GM23338 (cell line): Measurements from ENCODE around the gene LTBP2. TPM values are rescaled to one million over a fixed set of nuclear protein-coding genes. Genes with fewer than 3 reads are reported as not detected.

Source experiments
- ATAC-seq: fragments of 200-7000 bp; cut with Tn5 transposase; 3 replicates; pipeline ENCODE4 v1.9.1; 2020
- DNase-seq: peaks from one replicate; pipeline ENCODE4 v3.0.0-alpha.2; 2015; ENCODE audit warnings: low spot score
- H2AFZ ChIP-seq: fragments of 200-600 bp; sonication (generic); 2 replicates; pipeline ENCODE4 v1.8.0; 2016; ENCODE audit warnings: antibody characterized with exemption, mild to moderate bottlenecking, moderate library complexity
- H3F3A ChIP-seq: fragments of 200-600 bp; sonication (generic); replicated peaks from 2 replicates; pipeline ENCODE4 v1.8.0; 2017; ENCODE audit warnings: antibody characterized with exemption, mixed run types, low read depth
- H3K27ac ChIP-seq: fragments of 200-600 bp; sonication (generic); 2 replicates; pipeline ENCODE4 v1.6.1; 2016; ENCODE audit warnings: low read depth
- H3K27me3 ChIP-seq: fragments of 200-600 bp; sonication (generic); 2 replicates; pipeline ENCODE4 v1.8.0; 2016; ENCODE audit warnings: mild to moderate bottlenecking, mixed run types, moderate library complexity; ENCODE audit not compliant: insufficient read depth
- H3K36me3 ChIP-seq: fragments of 200-600 bp; sonication (generic); 2 replicates; pipeline ENCODE4 v1.8.0; 2016; ENCODE audit warnings: mild to moderate bottlenecking; ENCODE audit not compliant: insufficient read depth
- H3K4me1 ChIP-seq: fragments of 200-600 bp; sonication (generic); 2 replicates; pipeline ENCODE4 v1.8.0; 2016; ENCODE audit warnings: mild to moderate bottlenecking, moderate library complexity; ENCODE audit not compliant: insufficient read depth
- H3K4me2 ChIP-seq: fragments of 200-600 bp; sonication (generic); 2 replicates; pipeline ENCODE4 v1.7.1; 2017; ENCODE audit warnings: mixed run types
- H3K4me3 ChIP-seq: fragments of 200-600 bp; sonication (generic); 2 replicates; pipeline ENCODE4 v1.6.1; 2016; ENCODE audit warnings: mixed run types
- H3K79me2 ChIP-seq: fragments of 200-600 bp; sonication (generic); replicated peaks from 2 replicates; pipeline ENCODE4 v1.8.0; 2017; ENCODE audit warnings: mild to moderate bottlenecking; ENCODE audit not compliant: insufficient read depth
- H3K9me2 ChIP-seq: fragments of 200-600 bp; sonication (generic); 2 replicates; pipeline ENCODE4 v1.8.0; 2017; ENCODE audit not compliant: insufficient read depth
- H4K20me1 ChIP-seq: fragments of 200-600 bp; sonication (generic); replicated peaks from 2 replicates; pipeline ENCODE4 v1.8.0; 2017; ENCODE audit warnings: mild to moderate bottlenecking; ENCODE audit not compliant: insufficient read depth
- H3K27ac Mint-ChIP-seq: 2 replicates; pipeline ENCODE4 v1.8.0; 2020; ENCODE audit warnings: inconsistent platforms, mild to moderate bottlenecking, moderate library complexity, mixed read lengths
- H3K27me3 Mint-ChIP-seq: 3 replicates; pipeline ENCODE4 v1.8.0; 2022; ENCODE audit warnings: low read depth, mild to moderate bottlenecking, moderate library complexity, mixed read lengths, inconsistent platforms; ENCODE audit not compliant: insufficient read depth, poor library complexity
- H3K36me3 Mint-ChIP-seq: 3 replicates; pipeline ENCODE4 v1.8.0; 2021; ENCODE audit warnings: low read depth, mild to moderate bottlenecking, inconsistent platforms, moderate library complexity, mixed read lengths
- H3K4me1 Mint-ChIP-seq: 3 replicates; pipeline ENCODE4 v1.8.0; 2020; ENCODE audit warnings: mild to moderate bottlenecking, inconsistent platforms, mixed read lengths
- H3K4me3 Mint-ChIP-seq: 3 replicates; pipeline ENCODE4 v1.8.0; 2021; ENCODE audit warnings: moderate library complexity, mild to moderate bottlenecking, inconsistent platforms, mixed read lengths
- H3K9me3 Mint-ChIP-seq: 3 replicates; pipeline ENCODE4 v1.8.0; 2020; ENCODE audit warnings: moderate library complexity, mild to moderate bottlenecking, inconsistent platforms, mixed read lengths
- CTCF ChIP-seq, 2 experiments: fragments of 200-600 bp in 1 of 2; sonication (generic) in 1 of 2; conservative IDR thresholded peaks; 2 replicates each; pipeline versions ENCODE4 v1.5.1 to v1.6.1; 2016 to 2017; ENCODE audit warnings: antibody characterized with exemption in 2 of 2, low read depth in 2 of 2, mild to moderate bottlenecking in 2 of 2, moderate library complexity in 1 of 2
- JUNB ChIP-seq: IDR thresholded peaks from one replicate; pipeline ENCODE4 v1.6.1; 2016; ENCODE audit warnings: antibody characterized with exemption; ENCODE audit not compliant: unreplicated experiment
- NANOG ChIP-seq: IDR thresholded peaks from 2 replicates; pipeline ENCODE4 v1.6.1; 2016; ENCODE audit warnings: antibody characterized with exemption, borderline replicate concordance
- STAT1 ChIP-seq: IDR thresholded peaks from one replicate; pipeline ENCODE4 v1.6.1; 2016; ENCODE audit warnings: antibody characterized with exemption; ENCODE audit not compliant: unreplicated experiment
- ZNF462 ChIP-seq: fragments of 250-450 bp; sonication (Bioruptor Pico); IDR thresholded peaks from 2 replicates; pipeline ENCODE4 v1.5.0; 2020; ENCODE audit warnings: mild to moderate bottlenecking, moderate library complexity
- polyA plus RNA-seq: library from polyadenylated mRNA; unstranded; fragments of >200 nt; fragmentation: Nextera tagmentation; extraction: Ambion mirVana; gene quantifications from 2 replicates; pipeline ENCODE4 v1.2.1, GENCODE V29; 2016
- total RNA-seq: library from RNA; depleted of rRNA; stranded (reverse); fragments of >200 nt; shearing (Covaris generic); gene quantifications from 2 replicates; pipeline ENCODE4 v1.2.3, GENCODE V29; 2014

Gene LTBP2
- total and polyA plus RNA-seq, 2 experiments from 2014 or later = 0.27 to 0.49 TPM

DNA sequence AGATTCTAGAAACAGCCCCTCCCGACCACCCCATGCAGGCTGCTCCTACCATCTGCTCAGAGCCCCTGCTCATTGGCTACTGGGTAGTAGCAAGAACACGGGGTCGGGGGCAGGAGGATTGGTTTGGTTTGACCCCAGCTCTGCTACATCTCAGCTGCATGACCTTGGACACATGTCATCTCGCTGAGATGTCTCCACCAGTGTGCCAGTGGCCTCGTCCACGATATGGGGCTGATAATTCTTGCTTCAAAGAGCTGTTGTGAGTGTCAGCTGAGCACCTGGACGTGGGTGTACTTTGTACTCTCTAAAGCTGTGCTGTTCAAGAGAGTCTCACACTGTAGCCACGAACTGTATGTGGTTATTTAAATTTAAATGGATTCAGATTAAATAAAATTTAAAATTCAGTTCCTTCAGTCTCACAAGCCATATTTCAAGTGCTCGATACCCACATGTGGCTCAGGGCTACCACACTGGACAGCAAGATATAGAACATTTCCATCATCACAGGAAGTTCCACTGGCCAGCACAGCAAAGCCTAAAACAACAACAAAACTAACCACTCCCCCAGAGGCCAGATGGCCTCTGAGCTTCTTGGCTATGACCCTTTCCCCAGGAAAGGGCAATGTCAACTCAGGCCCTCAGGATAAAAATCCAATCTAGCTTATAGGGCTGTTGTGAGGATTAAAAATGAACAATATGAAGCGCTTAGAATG is 18.6 kb downstream of the LTBP2 start (continued):
- TF ChIP-seq CTCF (conservative IDR thresholded peaks at IDR 0.05; ENCODE audit: low read depth in 2 of 2) (no peak), NANOG (no peak)

GRCh38 chr14:74592476-74593201 is 19.4 kb downstream of the LTBP2 start:
- H3K27me3 ChIP-seq = no peaks in the 10 kb centered on the region
- DNase-seq (no peak), ATAC-seq (no peak)
- H3K4me3 Mint-ChIP-seq = no peak overlapping the region
- H3K36me3 Mint-ChIP-seq = no peaks in the 10 kb centered on the region
- H3K4me3 ChIP-seq = no peak overlapping the region
- no peak overlapping the region for H3K4me2 ChIP-seq
- H4K20me1 ChIP-seq = no peaks in the 10 kb centered on the region
- H3K4me1 Mint-ChIP-seq = no peaks in the 10 kb centered on the region
- no peak overlapping the region for H3K27ac Mint-ChIP-seq
- no peaks in the 10 kb centered on the region for H3K36me3 ChIP-seq
- no peak overlapping the region for H3K27ac ChIP-seq
- TF ChIP-seq NANOG (no peak), STAT1 (no peak), CTCF (conservative IDR thresholded peaks at IDR 0.05; ENCODE audit: low read depth in 2 of 2) (no peak), JUNB (no peak), ZNF462 (no peak)
- H3K79me2 ChIP-seq = no peaks in the 10 kb centered on the region
- H3K9me3 Mint-ChIP-seq = no peaks in the 10 kb centered on the region
- H3K4me1 ChIP-seq = no peaks in the 10 kb centered on the region
- no peak overlapping the region for H2AFZ ChIP-seq
- no peaks in the 10 kb centered on the region for H3F3A ChIP-seq
- H3K27me3 Mint-ChIP-seq = peaks cover 4% of the 10 kb centered on the region
- no peaks in the 10 kb centered on the region for H3K9me2 ChIP-seq
